WTC11 (cell line): ENCODE data around the gene ERVMER34-1. TPM values are rescaled to one million over a fixed set of nuclear protein-coding genes. Genes with fewer than 3 reads are reported as not detected.

Experiments used
- ATAC-seq: fragments of 200-7000 bp; cut with Tn5 transposase; 2 replicates; pipeline ENCODE4 v1.10.0; 2021; ENCODE audit warnings: mild to moderate bottlenecking, moderate library complexity
- CTCF ChIA-PET: fragments of 300-600 bp; sonication (Branson Sonifier 250); formaldehyde crosslinking; loops from one replicate; lab custom pipeline; 2021; ENCODE audit warnings: antibody characterized with exemption; lab: Charles Lee
- POLR2A ChIA-PET: fragments of 350-600 bp; sonication (Branson Sonifier 250); formaldehyde crosslinking; loops from one replicate; lab custom pipeline; 2021; ENCODE audit warnings: antibody characterized with exemption; lab: Charles Lee
- DNase-seq: peaks from one replicate; pipeline ENCODE4 v3.0.0; 2021; ENCODE audit warnings: low spot score
- H3K27ac Mint-ChIP-seq: 2 replicates; pipeline ENCODE4 v1.8.0; 2021; ENCODE audit warnings: mixed read lengths
- H3K27me3 Mint-ChIP-seq: 2 replicates; pipeline ENCODE4 v1.8.0; 2021; ENCODE audit warnings: low read depth, mild to moderate bottlenecking, moderate library complexity, mixed read lengths
- H3K36me3 Mint-ChIP-seq: 2 replicates; pipeline ENCODE4 v1.8.0; 2021; ENCODE audit warnings: mixed read lengths
- H3K4me1 Mint-ChIP-seq: 2 replicates; pipeline ENCODE4 v1.8.0; 2022; ENCODE audit warnings: mixed read lengths
- H3K4me3 Mint-ChIP-seq: 2 replicates; pipeline ENCODE4 v1.8.0; 2021; ENCODE audit warnings: mild to moderate bottlenecking, moderate library complexity, mixed read lengths
- H3K9me3 Mint-ChIP-seq: 2 replicates; pipeline ENCODE4 v1.8.0; 2021; ENCODE audit warnings: mixed read lengths
- CREM ChIP-seq: sonication (generic); formaldehyde crosslinking; IDR thresholded peaks from 2 replicates; pipeline ENCODE4 v1.8.1; 2022; ENCODE audit warnings: mild to moderate bottlenecking, missing genetic modification reagents, moderate library complexity
- EMX1 ChIP-seq: fragments of 250-450 bp; sonication (Bioruptor Pico); IDR thresholded peaks from 2 replicates; pipeline ENCODE4 v1.8.0; 2021; ENCODE audit warnings: mild to moderate bottlenecking
- GABPB1 ChIP-seq: sonication (generic); formaldehyde crosslinking; IDR thresholded peaks from 2 replicates; pipeline ENCODE4 v1.8.1; 2023; ENCODE audit warnings: mild to moderate bottlenecking, missing genetic modification reagents
- GTF2I ChIP-seq: fragments of 250-450 bp; sonication (Bioruptor Pico); conservative IDR thresholded peaks from 2 replicates; pipeline ENCODE4 v1.4.0; 2021; ENCODE audit warnings: mild to moderate bottlenecking
- MXD4 ChIP-seq: fragments of 250-450 bp; sonication (Bioruptor Pico); IDR thresholded peaks from 2 replicates; pipeline ENCODE4 v1.8.0; 2021; ENCODE audit warnings: mild to moderate bottlenecking, moderate library complexity, borderline replicate concordance
- NFATC4 ChIP-seq: fragments of 250-450 bp; sonication (Bioruptor Pico); IDR thresholded peaks from 2 replicates; pipeline ENCODE4 v1.9.0; 2021; ENCODE audit warnings: mild to moderate bottlenecking
- PRRX2 ChIP-seq: fragments of 250-450 bp; sonication (Bioruptor Pico); IDR thresholded peaks from 2 replicates; pipeline ENCODE4 v1.8.0; 2021; ENCODE audit warnings: mild to moderate bottlenecking
- TEAD1 ChIP-seq: sonication (generic); formaldehyde crosslinking; IDR thresholded peaks from 2 replicates; pipeline ENCODE4 v1.8.0; 2022; ENCODE audit warnings: mild to moderate bottlenecking, missing genetic modification reagents
- ZNF121 ChIP-seq: sonication (generic); formaldehyde crosslinking; IDR thresholded peaks from 2 replicates; pipeline ENCODE4 v1.8.0; 2023; ENCODE audit warnings: missing genetic modification reagents
- ZNF263 ChIP-seq: sonication (generic); formaldehyde crosslinking; IDR thresholded peaks from 2 replicates; pipeline ENCODE4 v1.8.1; 2022; ENCODE audit warnings: low read depth, mild to moderate bottlenecking, moderate library complexity, missing genetic modification reagents
- ZNF416 ChIP-seq: fragments of 250-450 bp; sonication (Bioruptor Pico); IDR thresholded peaks from 2 replicates; pipeline ENCODE4 v1.9.0; 2021; ENCODE audit warnings: mild to moderate bottlenecking, inconsistent platforms
- ZNF671 ChIP-seq: fragments of 250-450 bp; sonication (Bioruptor Pico); IDR thresholded peaks from 2 replicates; pipeline ENCODE4 v1.8.0; 2021; ENCODE audit warnings: mild to moderate bottlenecking
- total RNA-seq: library from RNA; stranded (reverse); gene quantifications from 3 replicates; pipeline ENCODE4 v1.2.3, GENCODE V29; 2021
- TF ChIP-seq, protein P1 (sequence below): sonication (generic); formaldehyde crosslinking; conservative IDR thresholded peaks from 2 replicates; pipeline ENCODE4 v1.8.1; 2023; ENCODE audit warnings: mild to moderate bottlenecking, low read depth, missing genetic modification reagents, moderate library complexity
- TF ChIP-seq, protein P2 (sequence below): sonication (generic); formaldehyde crosslinking; conservative IDR thresholded peaks from 2 replicates; pipeline ENCODE4 v1.8.1; 2022; ENCODE audit warnings: mild to moderate bottlenecking, missing genetic modification reagents
- TF ChIP-seq, protein P3 (sequence below): fragments of 250-450 bp; sonication (Bioruptor Pico); conservative IDR thresholded peaks from 2 replicates; pipeline ENCODE4 v1.9.0; 2021; ENCODE audit warnings: mild to moderate bottlenecking
- TF ChIP-seq, protein P4 (sequence below): fragments of 250-450 bp; sonication (Bioruptor Pico); IDR thresholded peaks from 2 replicates; pipeline ENCODE4 v1.8.0; 2021; ENCODE audit warnings: mild to moderate bottlenecking
- TF ChIP-seq, protein P5 (sequence below): sonication (generic); formaldehyde crosslinking; IDR thresholded peaks from 2 replicates; pipeline ENCODE4 v1.8.1; 2023; ENCODE audit warnings: mild to moderate bottlenecking, missing genetic modification reagents, borderline replicate concordance
- TF ChIP-seq, protein P6 (sequence below): fragments of 250-450 bp; sonication (Bioruptor Pico); IDR thresholded peaks from 2 replicates; pipeline ENCODE4 v1.9.0; 2021; ENCODE audit warnings: mild to moderate bottlenecking

Gene ERVMER34-1
- total RNA-seq, 1 experiment from 2014 or later = 14.6 TPM

DNA sequence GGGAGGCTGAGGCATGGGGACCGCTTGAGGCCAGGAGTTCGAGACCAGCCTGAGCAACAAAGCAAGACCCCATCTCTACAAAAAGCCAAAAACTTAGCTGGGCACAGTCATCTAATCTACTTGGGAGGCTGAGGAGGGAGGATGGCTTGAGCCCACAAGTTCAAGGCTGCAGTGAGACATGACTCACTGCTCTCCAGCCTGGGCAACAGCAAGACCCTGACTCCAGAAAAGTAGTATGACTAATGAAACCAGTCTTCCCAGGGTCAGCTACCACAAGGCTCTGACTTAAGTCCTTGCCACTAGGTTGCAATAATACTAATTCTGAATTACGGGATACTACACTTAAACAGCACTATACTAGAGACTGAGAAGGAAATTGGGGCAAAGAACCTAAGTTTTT lies 33.1 kb downstream of the ERVMER34-1 start (continued):
- TF ChIP-seq, protein P1, sequence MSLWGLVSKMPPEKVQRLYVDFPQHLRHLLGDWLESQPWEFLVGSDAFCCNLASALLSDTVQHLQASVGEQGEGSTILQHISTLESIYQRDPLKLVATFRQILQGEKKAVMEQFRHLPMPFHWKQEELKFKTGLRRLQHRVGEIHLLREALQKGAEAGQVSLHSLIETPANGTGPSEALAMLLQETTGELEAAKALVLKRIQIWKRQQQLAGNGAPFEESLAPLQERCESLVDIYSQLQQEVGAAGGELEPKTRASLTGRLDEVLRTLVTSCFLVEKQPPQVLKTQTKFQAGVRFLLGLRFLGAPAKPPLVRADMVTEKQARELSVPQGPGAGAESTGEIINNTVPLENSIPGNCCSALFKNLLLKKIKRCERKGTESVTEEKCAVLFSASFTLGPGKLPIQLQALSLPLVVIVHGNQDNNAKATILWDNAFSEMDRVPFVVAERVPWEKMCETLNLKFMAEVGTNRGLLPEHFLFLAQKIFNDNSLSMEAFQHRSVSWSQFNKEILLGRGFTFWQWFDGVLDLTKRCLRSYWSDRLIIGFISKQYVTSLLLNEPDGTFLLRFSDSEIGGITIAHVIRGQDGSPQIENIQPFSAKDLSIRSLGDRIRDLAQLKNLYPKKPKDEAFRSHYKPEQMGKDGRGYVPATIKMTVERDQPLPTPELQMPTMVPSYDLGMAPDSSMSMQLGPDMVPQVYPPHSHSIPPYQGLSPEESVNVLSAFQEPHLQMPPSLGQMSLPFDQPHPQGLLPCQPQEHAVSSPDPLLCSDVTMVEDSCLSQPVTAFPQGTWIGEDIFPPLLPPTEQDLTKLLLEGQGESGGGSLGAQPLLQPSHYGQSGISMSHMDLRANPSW (CRISPR knock-in tag) = no peak
- TF ChIP-seq ZNF121 (CRISPR knock-in tag) (peak; percentile 83), ZNF671 (CRISPR knock-in tag) (peak; percentile 70; the same call in 1 of the 2 replicates), TEAD1 (CRISPR knock-in tag) (no peak), CREM (CRISPR knock-in tag) (no peak), NFATC4 (CRISPR knock-in tag) (peak; percentile 76), GTF2I (no peak), ZNF263 (no peak)
- TF ChIP-seq, protein P2, sequence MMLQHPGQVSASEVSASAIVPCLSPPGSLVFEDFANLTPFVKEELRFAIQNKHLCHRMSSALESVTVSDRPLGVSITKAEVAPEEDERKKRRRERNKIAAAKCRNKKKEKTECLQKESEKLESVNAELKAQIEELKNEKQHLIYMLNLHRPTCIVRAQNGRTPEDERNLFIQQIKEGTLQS (CRISPR knock-in tag) = no peak

DNA sequence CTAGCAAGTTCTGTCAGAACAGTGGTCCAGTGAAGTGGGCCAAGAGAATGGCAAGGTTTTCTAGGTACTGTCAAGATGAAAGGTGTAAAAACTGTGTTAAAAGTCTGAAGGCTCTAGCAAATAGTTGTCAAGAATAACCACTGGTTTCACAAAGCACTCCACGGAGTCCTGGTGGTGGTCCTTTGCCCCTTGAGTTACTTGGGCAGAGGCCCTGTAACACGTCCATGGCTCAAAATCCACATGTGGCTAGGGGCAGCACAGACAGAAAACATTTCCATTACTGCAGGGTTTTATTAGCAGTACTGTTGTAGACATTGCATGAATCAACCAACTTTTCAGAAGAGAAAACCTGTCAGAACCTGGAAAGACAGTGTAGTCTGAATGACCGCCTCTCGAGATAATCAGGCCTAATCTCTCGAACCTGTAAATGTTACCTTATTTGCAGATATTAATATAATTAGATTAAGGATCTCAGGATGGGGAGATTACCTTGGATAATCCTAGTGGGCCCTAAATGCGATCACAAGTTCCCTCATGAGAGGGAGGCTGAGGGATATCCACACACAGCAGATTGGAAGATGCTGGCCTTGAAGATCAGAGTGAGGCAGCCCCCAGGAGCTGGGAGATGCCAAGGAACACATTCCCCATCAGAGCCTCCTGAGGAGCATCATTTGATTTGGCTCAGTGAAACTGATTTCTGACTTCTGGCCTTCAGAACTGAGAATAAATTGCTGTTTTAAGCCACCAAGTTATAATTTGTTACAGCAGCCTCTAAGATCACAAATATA lies 34.7 kb downstream of the ERVMER34-1 start:
- no peak overlapping the region for H3K4me3 Mint-ChIP-seq
- H3K9me3 Mint-ChIP-seq = no peaks in the 10 kb centered on the region
- POLR2A ChIA-PET = interaction anchor here (0.6 kb wide), 1 partner anchor 147 kb away, joined by 3 read pairs; no protein-coding TSS in a partner anchor
- peaks cover 75% of the 10 kb centered on the region for H3K36me3 Mint-ChIP-seq
- DNase-seq (no peak), ATAC-seq (peak; percentile 1; the same call in 1 of the 2 replicates)
- no peaks in the 10 kb centered on the region for H3K27me3 Mint-ChIP-seq
- CTCF ChIA-PET = interaction anchor here (1.0 to 1.2 kb wide), 2 partner anchors 129 to 266 kb away, joined by 3 to 6 read pairs; no protein-coding TSS in a partner anchor
- peaks cover 38% of the 10 kb centered on the region for H3K4me1 Mint-ChIP-seq
- TF ChIP-seq, protein P3, sequence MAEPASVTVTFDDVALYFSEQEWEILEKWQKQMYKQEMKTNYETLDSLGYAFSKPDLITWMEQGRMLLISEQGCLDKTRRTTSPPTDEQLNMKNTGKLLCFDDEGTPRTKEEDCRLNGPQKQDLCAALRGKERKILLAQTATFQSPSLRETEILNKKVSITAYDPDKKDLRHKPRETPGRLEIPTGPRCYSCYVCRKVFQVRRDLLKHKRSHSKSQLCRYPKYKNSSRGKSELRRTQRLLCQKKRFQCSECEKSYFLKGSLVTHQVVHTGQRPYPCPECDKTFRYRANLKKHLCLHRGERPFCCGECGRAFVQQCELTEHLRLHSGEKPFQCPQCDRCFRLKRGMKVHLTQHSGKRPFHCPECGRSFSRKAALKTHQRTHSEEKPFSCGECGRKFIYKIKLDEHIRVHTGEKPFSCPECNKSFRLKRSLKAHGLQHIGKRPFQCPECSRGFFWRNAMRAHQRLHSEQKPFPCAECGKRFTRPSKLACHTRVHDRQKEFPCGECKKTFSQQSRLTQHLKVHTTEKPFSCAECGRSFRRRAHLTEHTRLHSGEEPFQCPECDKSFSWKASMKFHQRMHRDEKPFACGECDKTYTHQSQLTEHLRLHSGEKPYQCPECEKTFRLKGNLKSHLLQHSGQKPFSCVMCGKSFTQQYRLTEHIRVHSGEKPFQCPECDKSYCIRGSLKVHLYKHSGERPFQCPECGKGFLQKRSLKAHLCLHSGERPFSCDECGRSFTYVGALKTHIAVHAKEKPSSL = peak; percentile 64; the same call in 1 of the 2 replicates
- TF ChIP-seq PRRX2 (peak; percentile 66; the same call in 1 of the 2 replicates), ZNF416 (CRISPR knock-in tag) (0 out of 2 replicates have a peak, but pooled peaks have one; percentile 7), GABPB1 (CRISPR knock-in tag) (no peak), MXD4 (CRISPR knock-in tag) (no peak), EMX1 (CRISPR knock-in tag) (peak; percentile 87)
- TF ChIP-seq, protein P4, sequence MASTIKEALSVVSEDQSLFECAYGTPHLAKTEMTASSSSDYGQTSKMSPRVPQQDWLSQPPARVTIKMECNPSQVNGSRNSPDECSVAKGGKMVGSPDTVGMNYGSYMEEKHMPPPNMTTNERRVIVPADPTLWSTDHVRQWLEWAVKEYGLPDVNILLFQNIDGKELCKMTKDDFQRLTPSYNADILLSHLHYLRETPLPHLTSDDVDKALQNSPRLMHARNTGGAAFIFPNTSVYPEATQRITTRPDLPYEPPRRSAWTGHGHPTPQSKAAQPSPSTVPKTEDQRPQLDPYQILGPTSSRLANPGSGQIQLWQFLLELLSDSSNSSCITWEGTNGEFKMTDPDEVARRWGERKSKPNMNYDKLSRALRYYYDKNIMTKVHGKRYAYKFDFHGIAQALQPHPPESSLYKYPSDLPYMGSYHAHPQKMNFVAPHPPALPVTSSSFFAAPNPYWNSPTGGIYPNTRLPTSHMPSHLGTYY (CRISPR knock-in tag) = peak; percentile 67; the same call in 1 of the 2 replicates
- TF ChIP-seq, protein P5, sequence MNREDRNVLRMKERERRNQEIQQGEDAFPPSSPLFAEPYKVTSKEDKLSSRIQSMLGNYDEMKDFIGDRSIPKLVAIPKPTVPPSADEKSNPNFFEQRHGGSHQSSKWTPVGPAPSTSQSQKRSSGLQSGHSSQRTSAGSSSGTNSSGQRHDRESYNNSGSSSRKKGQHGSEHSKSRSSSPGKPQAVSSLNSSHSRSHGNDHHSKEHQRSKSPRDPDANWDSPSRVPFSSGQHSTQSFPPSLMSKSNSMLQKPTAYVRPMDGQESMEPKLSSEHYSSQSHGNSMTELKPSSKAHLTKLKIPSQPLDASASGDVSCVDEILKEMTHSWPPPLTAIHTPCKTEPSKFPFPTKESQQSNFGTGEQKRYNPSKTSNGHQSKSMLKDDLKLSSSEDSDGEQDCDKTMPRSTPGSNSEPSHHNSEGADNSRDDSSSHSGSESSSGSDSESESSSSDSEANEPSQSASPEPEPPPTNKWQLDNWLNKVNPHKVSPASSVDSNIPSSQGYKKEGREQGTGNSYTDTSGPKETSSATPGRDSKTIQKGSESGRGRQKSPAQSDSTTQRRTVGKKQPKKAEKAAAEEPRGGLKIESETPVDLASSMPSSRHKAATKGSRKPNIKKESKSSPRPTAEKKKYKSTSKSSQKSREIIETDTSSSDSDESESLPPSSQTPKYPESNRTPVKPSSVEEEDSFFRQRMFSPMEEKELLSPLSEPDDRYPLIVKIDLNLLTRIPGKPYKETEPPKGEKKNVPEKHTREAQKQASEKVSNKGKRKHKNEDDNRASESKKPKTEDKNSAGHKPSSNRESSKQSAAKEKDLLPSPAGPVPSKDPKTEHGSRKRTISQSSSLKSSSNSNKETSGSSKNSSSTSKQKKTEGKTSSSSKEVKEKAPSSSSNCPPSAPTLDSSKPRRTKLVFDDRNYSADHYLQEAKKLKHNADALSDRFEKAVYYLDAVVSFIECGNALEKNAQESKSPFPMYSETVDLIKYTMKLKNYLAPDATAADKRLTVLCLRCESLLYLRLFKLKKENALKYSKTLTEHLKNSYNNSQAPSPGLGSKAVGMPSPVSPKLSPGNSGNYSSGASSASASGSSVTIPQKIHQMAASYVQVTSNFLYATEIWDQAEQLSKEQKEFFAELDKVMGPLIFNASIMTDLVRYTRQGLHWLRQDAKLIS (CRISPR knock-in tag) = no peak
- TF ChIP-seq, protein P6, sequence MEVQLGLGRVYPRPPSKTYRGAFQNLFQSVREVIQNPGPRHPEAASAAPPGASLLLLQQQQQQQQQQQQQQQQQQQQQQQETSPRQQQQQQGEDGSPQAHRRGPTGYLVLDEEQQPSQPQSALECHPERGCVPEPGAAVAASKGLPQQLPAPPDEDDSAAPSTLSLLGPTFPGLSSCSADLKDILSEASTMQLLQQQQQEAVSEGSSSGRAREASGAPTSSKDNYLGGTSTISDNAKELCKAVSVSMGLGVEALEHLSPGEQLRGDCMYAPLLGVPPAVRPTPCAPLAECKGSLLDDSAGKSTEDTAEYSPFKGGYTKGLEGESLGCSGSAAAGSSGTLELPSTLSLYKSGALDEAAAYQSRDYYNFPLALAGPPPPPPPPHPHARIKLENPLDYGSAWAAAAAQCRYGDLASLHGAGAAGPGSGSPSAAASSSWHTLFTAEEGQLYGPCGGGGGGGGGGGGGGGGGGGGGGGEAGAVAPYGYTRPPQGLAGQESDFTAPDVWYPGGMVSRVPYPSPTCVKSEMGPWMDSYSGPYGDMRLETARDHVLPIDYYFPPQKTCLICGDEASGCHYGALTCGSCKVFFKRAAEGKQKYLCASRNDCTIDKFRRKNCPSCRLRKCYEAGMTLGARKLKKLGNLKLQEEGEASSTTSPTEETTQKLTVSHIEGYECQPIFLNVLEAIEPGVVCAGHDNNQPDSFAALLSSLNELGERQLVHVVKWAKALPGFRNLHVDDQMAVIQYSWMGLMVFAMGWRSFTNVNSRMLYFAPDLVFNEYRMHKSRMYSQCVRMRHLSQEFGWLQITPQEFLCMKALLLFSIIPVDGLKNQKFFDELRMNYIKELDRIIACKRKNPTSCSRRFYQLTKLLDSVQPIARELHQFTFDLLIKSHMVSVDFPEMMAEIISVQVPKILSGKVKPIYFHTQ (CRISPR knock-in tag) = peak; percentile 50; the same call in 1 of the 2 replicates
- H3K27ac Mint-ChIP-seq = peak overlapping the region; percentile 60
